ENCODE data around the gene HHATL.

GRCh38 chr3:42658091-42658770 is 44.4 kb downstream of the HHATL start:
- no peak for TF ChIP-seq CTCF (IDR thresholded peaks at IDR 0.05; ENCODE audit: low read depth, low read length, missing input control)
- no peak for TF ChIP-seq RXRA (IDR thresholded peaks at IDR 0.05)
- TF ChIP-seq YY1 (IDR thresholded peaks at IDR 0.05), result no peak
- TF ChIP-seq JUND (IDR thresholded peaks at IDR 0.05), result no peak
- no peak for TF ChIP-seq REST (IDR thresholded peaks at IDR 0.05)
- TF ChIP-seq MAX (IDR thresholded peaks at IDR 0.05), result no peak
- no peak for TF ChIP-seq NR2F2 (IDR thresholded peaks at IDR 0.05)
- TF ChIP-seq ATF3 (IDR thresholded peaks at IDR 0.05), result no peak
- no peak for TF ChIP-seq EGR1 (IDR thresholded peaks at IDR 0.05; ENCODE audit: low read depth in 2 of 2)
- TF ChIP-seq RAD21 (IDR thresholded peaks at IDR 0.05), result no peak
- no peak for TF ChIP-seq TAF1 (conservative IDR thresholded peaks at IDR 0.05)

Data from liver (tissue), 3 donors.